HepG2 (cell line): ENCODE results near the gene RNMT. TPM values are rescaled to one million over a fixed set of nuclear protein-coding genes. Genes with fewer than 3 reads are reported as not detected.

Source experiments
- ATAC-seq: fragments of 200-7000 bp; cut with Tn5 transposase; 3 replicates; pipeline ENCODE4 v1.9.1; 2020; ENCODE audit warnings: mild to moderate bottlenecking, moderate library complexity
- BruUV-seq: library from RNA; stranded (reverse); fragments of 400-500 nt; replicated peaks from 2 replicates; lab custom pipeline; 2021; lab: Mats Ljungman, UMichigan
- CTCF ChIA-PET: fragments of 300-600 bp; formaldehyde crosslinking; extraction: SDS; loops from one replicate; lab custom pipeline; 2021; ENCODE audit warnings: low total read pairs, inconsistent platforms, low intra/inter-chr PET ratio; lab: Yijun Ruan, JAX
- POLR2A ChIA-PET: fragments of 350-600 bp; sonication (Branson Sonifier 250); formaldehyde crosslinking; loops from one replicate; lab custom pipeline; 2020; ENCODE audit warnings: antibody characterized with exemption, inconsistent platforms; lab: Yijun Ruan, JAX
- DNase-seq: peaks from one replicate; pipeline ENCODE4 v3.0.0-alpha.2; 2015; ENCODE audit warnings: low spot score
- FAIRE-seq: peaks from 3 replicates; lab custom pipeline; 2011; peaks lifted over from hg19 to GRCh38; lab: Jason Lieb, UNC
- H2AFZ ChIP-seq: one replicate; pipeline ENCODE4 v1.6.1; 2011; ENCODE audit warnings: low read length, inconsistent platforms
- H3K27ac ChIP-seq: fragments of 300-600 bp; 3 replicates; pipeline ENCODE4 v1.8.0; 2011; ENCODE audit warnings: mixed run types, mild to moderate bottlenecking, mixed read lengths, low read length, inconsistent platforms; ENCODE audit not compliant: insufficient read depth; ENCODE audit errors: extremely low read length
- H3K27me3 ChIP-seq, 2 experiments: fragments of 200-600 bp in 1 of 2; 2 replicates in 1 of 2; 3 replicates in 1 of 2; pipeline versions ENCODE4 v1.6.0 to v1.8.0; 2011; ENCODE audit warnings: low read length in 2 of 2, mild to moderate bottlenecking in 2 of 2, moderate library complexity in 2 of 2, inconsistent platforms in 1 of 2; ENCODE audit not compliant: insufficient read depth in 2 of 2, control insufficient read depth in 1 of 2
- H3K36me3 ChIP-seq, 2 experiments: fragments of 200-600 bp in 1 of 2; replicated peaks in 1 of 2; 2 replicates in 1 of 2; 3 replicates in 1 of 2; pipeline versions ENCODE4 v1.5.1 to v1.8.0; 2011; ENCODE audit warnings: low read length in 2 of 2, inconsistent platforms in 1 of 2; ENCODE audit not compliant: insufficient read depth in 2 of 2, control insufficient read depth in 1 of 2
- H3K4me1 ChIP-seq: 2 replicates; pipeline ENCODE4 v1.5.1; 2012; ENCODE audit warnings: low read length, inconsistent platforms; ENCODE audit not compliant: insufficient read depth
- H3K4me2 ChIP-seq: 2 replicates; pipeline ENCODE4 v1.6.0; 2011; ENCODE audit warnings: low read depth, low read length, inconsistent platforms
- H3K4me3 ChIP-seq, 3 experiments: fragments of 200-600 bp in 1 of 3; sonication (generic), shearing (Covaris generic) in 1 of 3; replicated peaks in 1 of 3; 2 replicates each; pipeline ENCODE4 v1.5.1; 2011 to 2016; ENCODE audit warnings: low read length in 3 of 3, inconsistent platforms in 2 of 3, low read depth in 2 of 3, mild to moderate bottlenecking in 2 of 3, control low read depth in 1 of 3, mixed read lengths in 1 of 3; ENCODE audit not compliant: insufficient read depth in 1 of 3
- H3K79me2 ChIP-seq: one replicate; pipeline ENCODE4 v1.6.1; 2011; ENCODE audit warnings: low read length, inconsistent platforms; ENCODE audit not compliant: insufficient read depth
- H3K9ac ChIP-seq: 2 replicates; pipeline ENCODE4 v1.6.0; 2011; ENCODE audit warnings: mild to moderate bottlenecking, low read depth, low read length, inconsistent platforms; ENCODE audit not compliant: insufficient read depth
- H3K9me3 ChIP-seq: 2 replicates; pipeline ENCODE4 v1.5.1; 2012; ENCODE audit warnings: mild to moderate bottlenecking, low read length
- H4K20me1 ChIP-seq: 2 replicates; pipeline ENCODE4 v1.6.0; 2011; ENCODE audit warnings: inconsistent platforms, mild to moderate bottlenecking, low read length, moderate library complexity; ENCODE audit not compliant: insufficient read depth
- ATF4 ChIP-seq, 2 experiments: fragments of 450-650 bp in 1 of 2; sonication (generic) in 1 of 2; formaldehyde crosslinking; IDR thresholded peaks; 2 replicates each; pipeline versions ENCODE4 v1.5.0 to v1.8.0; 2020 to 2022; ENCODE audit warnings: mild to moderate bottlenecking in 1 of 2, missing genetic modification reagents in 1 of 2
- DMAP1 ChIP-seq: IDR thresholded peaks from 2 replicates; pipeline ENCODE4 v1.6.1; 2016
- EED ChIP-seq: sonication (generic); formaldehyde crosslinking; IDR thresholded peaks from 2 replicates; pipeline ENCODE4 v1.5.0; 2020; ENCODE audit warnings: mild to moderate bottlenecking, missing genetic modification reagents
- MNT ChIP-seq: fragments of 450-650 bp; IDR thresholded peaks from 2 replicates; pipeline ENCODE4 v1.6.1; 2016
- MXD1 ChIP-seq: sonication (generic); formaldehyde crosslinking; IDR thresholded peaks from 2 replicates; pipeline ENCODE4 v1.4.0; 2020; ENCODE audit warnings: mild to moderate bottlenecking, missing genetic modification reagents
- NFE2 ChIP-seq: sonication (generic); formaldehyde crosslinking; IDR thresholded peaks from 2 replicates; pipeline ENCODE4 v1.4.0; 2020; ENCODE audit warnings: missing genetic modification reagents
- NFKB2 ChIP-seq: sonication (generic); formaldehyde crosslinking; IDR thresholded peaks from 2 replicates; pipeline ENCODE4 v1.4.0; 2020; ENCODE audit warnings: missing genetic modification reagents, borderline replicate concordance
- NKX3-1 ChIP-seq: sonication (generic); formaldehyde crosslinking; IDR thresholded peaks from 2 replicates; pipeline ENCODE4 v1.5.0; 2020; ENCODE audit warnings: missing genetic modification reagents
- PREB ChIP-seq: sonication (generic); formaldehyde crosslinking; IDR thresholded peaks from 2 replicates; pipeline ENCODE4 v1.4.0; 2020; ENCODE audit warnings: missing genetic modification reagents
- SNAPC2 ChIP-seq: sonication (generic); formaldehyde crosslinking; IDR thresholded peaks from 2 replicates; pipeline ENCODE4 v1.8.1; 2022; ENCODE audit warnings: mild to moderate bottlenecking, missing genetic modification reagents
- TCF12 ChIP-seq, 2 experiments: fragments of 450-650 bp in 1 of 2; sonication (generic) in 1 of 2; formaldehyde crosslinking in 1 of 2; IDR thresholded peaks; 2 replicates each; pipeline versions ENCODE4 v1.6.1 to v1.8.0; 2017 to 2022; ENCODE audit warnings: antibody characterized with exemption in 1 of 2, mild to moderate bottlenecking in 1 of 2, missing genetic modification reagents in 1 of 2, moderate library complexity in 1 of 2
- TEAD2 ChIP-seq: sonication (generic); formaldehyde crosslinking; IDR thresholded peaks from 2 replicates; pipeline ENCODE4 v1.9.0; 2021; ENCODE audit warnings: missing genetic modification reagents
- ZFP62 ChIP-seq: sonication (generic); formaldehyde crosslinking; IDR thresholded peaks from 2 replicates; pipeline ENCODE4 v1.4.0; 2020; ENCODE audit warnings: missing genetic modification reagents
- ZNF451 ChIP-seq: sonication (generic); formaldehyde crosslinking; IDR thresholded peaks from 2 replicates; pipeline ENCODE4 v1.5.0; 2020; ENCODE audit warnings: mild to moderate bottlenecking, missing genetic modification reagents
- ZNF512B ChIP-seq: sonication (generic); formaldehyde crosslinking; IDR thresholded peaks from 2 replicates; pipeline ENCODE4 v1.5.1; 2020; ENCODE audit warnings: missing genetic modification reagents, mild to moderate bottlenecking, borderline replicate concordance
- ZNF557 ChIP-seq: sonication (generic); formaldehyde crosslinking; IDR thresholded peaks from 2 replicates; pipeline ENCODE4 v1.4.0; 2020; ENCODE audit warnings: missing genetic modification reagents
- WGBS: methylation state at CpG from one replicate; pipeline ENCODE4 v1.1.6; 2017; ENCODE audit warnings: low lambda C conversion rate; 5-methylcytosine and 5-hydroxymethylcytosine counted together
- in situ Hi-C: cut with HindIII; loops from 2 replicates; pipeline ENCODE4 v1.10.0; 2017; ENCODE audit warnings: low pct_unique_long_range_greater_than_20kb; ENCODE audit not compliant: extremely low pct_ligation_motif_present
- intact Hi-C: fragments of 100-400 bp; cut with micrococcal nuclease; formaldehyde crosslinking; loops from one replicate; pipeline ENCODE4 v1.10.0; 2022; ENCODE audit not compliant: unreplicated experiment
- polyA plus RNA-seq, 8 experiments: library from polyadenylated mRNA; depleted of rRNA in 3 of 8; stranded (reverse) in 7 of 8; unstranded in 1 of 8; fragments of >200 nt; fragmentation: Illumina TruSeq in 4 of 8; extraction: Trizol in 4 of 8; gene quantifications; 2 replicates each; pipeline versions ENCODE4 v1.2.1 to v1.2.3, GENCODE V29; 2011 to 2016; ENCODE audit warnings: low read depth in 4 of 8, missing spikeins in 1 of 8, mixed read lengths in 1 of 8; ENCODE audit not compliant: insufficient read depth in 1 of 8
- total RNA-seq, 5 experiments: library from RNA; depleted of rRNA; stranded (reverse); fragments of >200 nt; fragmentation: Illumina TruSeq; extraction: Trizol; gene quantifications; 2 replicates each; pipeline ENCODE4 v1.2.3, GENCODE V29; 2016; ENCODE audit warnings: low read depth in 1 of 5

RNMT gene
- total and polyA plus RNA-seq, 2 of the 13 experiments (the other 11 are each of a cell fraction or from before 2014, with no cell fraction given), result 22.9 to 24.4 TPM

- no peak for TF ChIP-seq PREB (CRISPR knock-in tag)
These were observed 4.0 kb downstream of the RNMT start (continued) for GRCh38 chr18:13730481-13730880.

GRCh38 chr18:13735681-13736080 lies 9.2 kb downstream of the RNMT start:
- Histone ChIP-seq H3K4me2 (no peak overlapping the region), H3K27ac (no peak overlapping the region), H2AFZ (no peak overlapping the region), H3K4me1 (no peaks in the 10 kb centered on the region), H3K36me3 (peaks cover 8 to 64% of the 10 kb centered on the region in 2 experiments), H3K27me3 (no peaks in the 10 kb centered on the region), H3K9ac (no peak overlapping the region), H3K79me2 (peaks cover 21% of the 10 kb centered on the region), H3K4me3 (no peak overlapping the region), H3K9me3 (no peaks in the 10 kb centered on the region), H4K20me1 (0 out of 2 replicates have a peak, but pooled peaks cover 3% of the 10 kb centered on the region)
- no TSS peak for BruUV-seq
- intact Hi-C loops (no loop called here), in situ Hi-C loops (no loop called here)
- ATAC-seq (no peak), FAIRE-seq (no peak), DNase-seq (no peak)
- TF ChIP-seq MXD1 (CRISPR knock-in tag) (no peak), EED (no peak), ATF4 (CRISPR knock-in tag; IDR thresholded peaks at IDR 0.05) (no peak), NFE2 (CRISPR knock-in tag) (no peak), TCF12 (IDR thresholded peaks at IDR 0.05) (no peak), TCF12 (CRISPR knock-in tag; IDR thresholded peaks at IDR 0.05) (no peak), NFKB2 (CRISPR knock-in tag) (no peak), MNT (no peak), ZNF512B (CRISPR knock-in tag) (no peak), SNAPC2 (CRISPR knock-in tag) (no peak), TEAD2 (CRISPR knock-in tag) (no peak), ZNF451 (CRISPR knock-in tag) (no peak), NKX3-1 (CRISPR knock-in tag) (no peak), ZNF557 (CRISPR knock-in tag) (no peak), ZFP62 (no peak), DMAP1 (no peak)
- 96% methylated on average over 2 of the region's 2 CpGs for WGBS
- CTCF ChIA-PET, result no interaction called here
- POLR2A ChIA-PET, result interaction anchor here (2.0 kb wide), 1 partner anchor 9 kb away, joined by 6 read pairs; the partner anchor contains the start of genes FAM210A and RNMT
